AG08395 (cell line): ENCODE results near the gene ARPC3.
"Not testable (repeated sequence)": the region's sequence is repeated elsewhere in the genome, so short reads cannot be mapped to it uniquely, and the experiment has no call there.

ENCODE experiments used
- DNase-seq: peaks from one replicate; pipeline ENCODE4 v3.0.0; 2012; ENCODE audit warnings: mixed read lengths, low spot score

Gene ARPC3

DNA sequence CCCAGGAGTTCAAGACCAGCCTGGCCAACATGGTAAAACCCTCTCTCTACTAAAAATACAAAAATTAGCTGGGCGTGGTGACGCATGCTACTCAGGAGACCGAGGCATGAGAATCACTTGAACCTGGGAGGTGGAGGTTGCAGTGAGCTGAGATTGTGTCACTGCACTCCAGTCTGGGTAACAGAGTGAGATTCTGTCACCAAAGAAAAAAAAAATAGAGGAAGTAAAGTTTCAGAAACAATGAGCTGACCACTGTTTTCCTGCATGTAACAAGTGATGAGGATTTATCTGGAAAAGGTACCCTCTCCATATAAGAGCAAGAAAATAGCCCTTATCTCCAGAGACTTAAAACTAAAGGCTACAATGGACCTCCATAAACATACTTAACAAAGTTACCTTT, 33.0 kb downstream of the ARPC3 start:
- not testable (repeated sequence) for DNase-seq

DNA sequence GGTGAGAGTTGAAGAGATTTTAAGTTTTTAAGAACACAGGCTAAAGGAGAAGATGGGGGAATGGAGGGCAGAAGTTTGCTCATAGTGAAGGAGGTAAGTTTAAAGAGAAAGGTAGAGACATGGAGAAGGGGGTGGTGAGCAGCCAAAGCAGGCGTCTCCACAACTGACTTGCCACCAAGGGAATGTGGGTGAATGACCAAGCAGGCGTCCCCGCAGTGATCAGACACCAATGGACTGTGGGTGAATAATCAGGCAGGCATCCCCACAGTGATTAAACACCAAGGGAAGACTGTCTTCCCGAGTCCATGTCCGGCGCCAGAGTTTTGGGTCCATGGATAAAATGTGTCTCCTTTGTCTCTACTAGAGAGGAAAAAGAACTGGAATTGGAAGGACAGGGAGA, 40.1 kb downstream of the ARPC3 start:
- not testable (repeated sequence) for DNase-seq

DNA sequence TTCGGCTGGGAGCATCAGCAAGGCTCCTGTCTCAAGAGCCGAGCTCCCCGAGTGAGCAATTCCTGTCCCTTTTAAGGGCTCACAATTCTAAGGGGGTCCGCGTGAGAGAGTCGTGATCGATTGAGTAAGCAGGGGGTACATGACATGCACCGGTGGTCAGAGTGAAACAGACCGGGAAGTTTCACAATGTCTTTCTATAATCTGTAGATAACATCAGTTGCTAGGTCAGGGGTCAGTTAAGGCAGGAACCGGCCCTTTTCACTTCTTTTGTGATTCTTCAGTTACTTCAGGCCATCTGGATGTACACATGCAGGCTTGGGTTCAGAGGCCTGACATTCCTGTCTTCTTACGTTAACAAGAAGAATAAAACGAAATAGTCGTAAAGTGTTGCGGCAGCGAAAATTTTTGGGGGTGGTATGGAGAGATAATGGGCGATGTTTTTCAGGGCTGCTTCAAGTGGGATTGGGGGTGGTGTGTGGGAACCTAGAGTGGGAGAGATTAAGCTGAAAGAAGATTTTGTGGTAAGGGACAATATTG, 44.9 kb downstream of the ARPC3 start:
- DNase-seq: not testable (repeated sequence)

DNA sequence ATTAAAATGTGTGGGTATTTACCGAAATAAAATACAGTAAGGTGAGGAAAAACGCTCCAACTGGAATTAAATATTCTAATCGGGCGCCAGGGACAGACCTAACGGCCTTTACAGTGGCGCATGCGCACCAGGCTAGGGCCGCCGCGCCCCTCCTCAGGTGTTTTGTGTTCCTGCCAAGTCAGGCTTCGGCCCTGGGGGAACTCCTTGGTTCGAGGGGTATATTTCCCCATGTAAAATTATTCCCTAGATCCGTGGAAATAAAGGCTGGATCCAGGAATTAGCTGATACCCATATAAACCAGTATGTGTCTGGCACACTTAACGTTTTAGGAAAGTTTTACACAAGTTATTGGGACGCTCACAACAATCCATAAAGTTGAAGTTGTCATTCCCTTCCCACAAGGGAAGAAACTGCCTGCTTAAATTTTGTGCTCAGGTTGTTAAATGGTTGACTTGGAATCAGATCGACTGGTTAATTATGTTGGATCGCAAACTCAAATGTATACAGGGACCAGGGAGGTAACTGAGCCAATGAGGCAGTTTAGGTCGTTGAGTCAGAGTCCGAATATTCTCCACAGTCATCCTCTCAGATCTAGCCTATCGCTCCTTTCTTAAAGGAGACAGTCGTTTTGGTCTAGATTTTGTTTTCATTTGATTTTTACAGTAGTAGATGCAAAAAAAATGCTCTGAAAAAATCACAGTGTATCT, 46.0 kb downstream of the ARPC3 start:
- DNase-seq: peak; percentile 90

DNA sequence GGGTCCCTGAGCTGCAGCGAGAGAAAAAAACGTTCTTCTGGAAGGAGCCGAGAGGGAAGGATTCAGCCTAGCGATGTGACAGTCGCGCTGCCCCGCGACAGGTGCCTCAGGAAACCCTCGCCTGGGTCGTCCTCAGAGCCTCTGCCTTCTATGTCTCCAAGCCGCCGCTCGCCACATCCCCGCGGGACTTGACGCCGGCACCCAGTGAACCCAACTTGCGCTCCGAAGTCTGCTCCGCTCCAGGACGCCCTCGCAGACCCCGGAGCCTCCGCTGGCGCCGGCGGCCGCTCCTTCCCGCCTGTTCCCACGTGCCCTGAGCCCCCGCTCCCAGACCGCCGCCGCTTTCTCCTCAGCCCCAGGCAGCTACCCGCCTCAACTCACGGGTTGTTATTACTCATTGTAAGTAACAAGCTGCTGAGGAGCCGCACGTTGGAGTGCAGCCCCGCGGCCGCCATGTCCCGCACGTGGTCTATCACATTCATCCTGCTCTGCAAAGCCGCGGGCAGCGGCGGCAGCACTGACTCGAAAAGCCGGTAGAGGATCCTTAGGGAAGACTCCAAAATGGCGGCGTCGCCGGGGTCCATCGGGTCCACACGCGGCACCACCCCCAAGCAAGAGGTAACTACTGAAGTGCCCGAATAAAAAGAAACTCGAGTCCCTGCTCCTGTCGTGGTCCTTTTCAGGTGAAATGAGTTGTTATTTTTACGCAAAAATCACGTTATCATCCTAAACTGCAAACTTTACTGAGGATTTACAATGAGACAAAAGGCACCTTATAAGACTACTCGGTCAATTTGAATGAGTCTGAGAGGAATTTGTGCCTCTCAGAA, 46.8 kb downstream of the ARPC3 start, which contains the start of gene ANAPC7:
Gene ANAPC7 (minus strand): TSS at position 563 of the 830 bp plus-strand sequence. CDS start 81 bp downstream, at position 482.
- DNase-seq: peak; percentile 97
